Nephron (organoid): Measurements from ENCODE around the gene RREB1.

Source experiments
- H3K27ac Mint-ChIP-seq, 3 experiments: 2 replicates each; pipeline ENCODE4 v1.8.0; 2020; ENCODE audit warnings: mixed read lengths in 3 of 3, mild to moderate bottlenecking in 2 of 3, moderate library complexity in 1 of 3
- H3K27me3 Mint-ChIP-seq: 2 replicates; pipeline ENCODE4 v1.8.0; 2021; ENCODE audit warnings: low read depth, mild to moderate bottlenecking, moderate library complexity, mixed read lengths
- H3K36me3 Mint-ChIP-seq: 2 replicates; pipeline ENCODE4 v1.8.0; 2020; ENCODE audit warnings: low read depth, mixed read lengths
- H3K4me1 Mint-ChIP-seq: 2 replicates; pipeline ENCODE4 v1.8.0; 2020; ENCODE audit warnings: mixed read lengths
- H3K4me3 Mint-ChIP-seq, 3 experiments: 2 replicates each; pipeline ENCODE4 v1.8.0; 2020; ENCODE audit warnings: mild to moderate bottlenecking in 3 of 3, mixed read lengths in 3 of 3, moderate library complexity in 2 of 3
- H3K9me3 Mint-ChIP-seq: 2 replicates; pipeline ENCODE4 v1.8.0; 2020; ENCODE audit warnings: mixed read lengths
- TF ChIP-seq, protein P1 (sequence below), 3 experiments: fragments of 200-600 bp; sonication (generic); IDR thresholded peaks; one replicate each; pipeline ENCODE4 v1.5.0; 2021; ENCODE audit warnings: antibody characterized with exemption in 3 of 3; ENCODE audit not compliant: unreplicated experiment in 3 of 3

The RREB1 gene

DNA sequence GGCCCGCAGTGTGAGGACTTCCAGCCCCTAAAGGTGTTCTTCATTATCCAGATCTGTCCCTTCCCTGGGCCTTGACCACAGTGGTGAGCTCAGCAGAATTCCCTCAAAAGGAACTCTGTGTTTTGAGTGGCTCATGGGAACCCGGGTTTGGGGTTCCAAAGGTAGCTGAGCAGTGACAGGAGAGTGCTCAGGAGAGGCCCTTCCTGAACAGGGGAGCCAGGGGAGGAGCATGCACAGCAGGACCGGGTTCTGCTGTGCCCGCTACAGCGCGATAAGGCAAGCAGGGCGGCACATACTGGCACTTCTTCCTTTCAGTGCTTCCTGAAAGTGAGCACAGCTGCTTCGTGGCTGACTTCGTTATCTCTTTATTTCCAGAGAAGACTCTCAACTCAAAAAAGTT is 117.0 kb downstream of the RREB1 start:
- H3K4me3 Mint-ChIP-seq, result no peak overlapping the region
- peaks cover 13% of the 10 kb centered on the region for H3K4me1 Mint-ChIP-seq
- peaks cover 73% of the 10 kb centered on the region for H3K36me3 Mint-ChIP-seq
- TF ChIP-seq, protein P1, sequence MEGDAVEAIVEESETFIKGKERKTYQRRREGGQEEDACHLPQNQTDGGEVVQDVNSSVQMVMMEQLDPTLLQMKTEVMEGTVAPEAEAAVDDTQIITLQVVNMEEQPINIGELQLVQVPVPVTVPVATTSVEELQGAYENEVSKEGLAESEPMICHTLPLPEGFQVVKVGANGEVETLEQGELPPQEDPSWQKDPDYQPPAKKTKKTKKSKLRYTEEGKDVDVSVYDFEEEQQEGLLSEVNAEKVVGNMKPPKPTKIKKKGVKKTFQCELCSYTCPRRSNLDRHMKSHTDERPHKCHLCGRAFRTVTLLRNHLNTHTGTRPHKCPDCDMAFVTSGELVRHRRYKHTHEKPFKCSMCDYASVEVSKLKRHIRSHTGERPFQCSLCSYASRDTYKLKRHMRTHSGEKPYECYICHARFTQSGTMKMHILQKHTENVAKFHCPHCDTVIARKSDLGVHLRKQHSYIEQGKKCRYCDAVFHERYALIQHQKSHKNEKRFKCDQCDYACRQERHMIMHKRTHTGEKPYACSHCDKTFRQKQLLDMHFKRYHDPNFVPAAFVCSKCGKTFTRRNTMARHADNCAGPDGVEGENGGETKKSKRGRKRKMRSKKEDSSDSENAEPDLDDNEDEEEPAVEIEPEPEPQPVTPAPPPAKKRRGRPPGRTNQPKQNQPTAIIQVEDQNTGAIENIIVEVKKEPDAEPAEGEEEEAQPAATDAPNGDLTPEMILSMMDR (IDR thresholded peaks at IDR 0.05; ENCODE audit: unreplicated experiment in 3 of 3), result no peak
- H3K27ac Mint-ChIP-seq, result no peak overlapping the region
- no peaks in the 10 kb centered on the region for H3K27me3 Mint-ChIP-seq
- no peaks in the 10 kb centered on the region for H3K9me3 Mint-ChIP-seq

DNA sequence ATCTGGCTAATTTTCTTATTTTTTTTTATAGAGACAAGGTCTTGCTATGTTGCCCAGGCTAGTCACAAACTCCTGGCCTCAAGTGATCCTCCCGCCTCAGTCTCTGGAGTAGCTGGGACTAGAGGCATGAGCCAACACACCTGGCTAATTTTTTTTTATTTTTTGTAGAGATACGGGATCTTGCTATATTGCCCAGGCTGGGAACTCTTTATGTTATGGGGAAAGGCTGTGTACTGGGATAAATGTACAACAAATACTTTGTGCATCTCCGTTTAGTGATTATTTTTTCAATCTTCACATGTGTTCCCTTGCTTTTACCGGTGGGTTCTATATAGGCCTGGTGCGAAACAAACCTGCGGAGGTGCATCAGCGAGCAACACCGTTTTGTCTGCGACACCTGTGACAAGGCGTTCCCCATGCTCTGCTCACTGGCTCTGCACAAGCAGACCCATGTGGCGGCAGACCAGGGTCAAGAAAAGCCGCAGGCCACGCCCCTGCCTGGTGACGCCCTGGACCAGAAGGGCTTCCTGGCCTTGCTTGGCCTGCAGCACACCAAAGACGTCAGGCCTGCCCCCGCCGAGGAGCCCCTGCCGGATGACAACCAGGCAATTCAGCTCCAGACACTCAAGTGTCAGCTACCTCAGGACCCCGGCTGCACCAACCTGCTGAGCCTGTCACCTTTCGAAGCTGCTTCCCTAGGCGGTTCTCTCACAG is 121.1 kb downstream of the RREB1 start:
- H3K27me3 Mint-ChIP-seq, result no peaks in the 10 kb centered on the region
- H3K36me3 Mint-ChIP-seq, result peaks cover 69% of the 10 kb centered on the region
- no peaks in the 10 kb centered on the region for H3K4me1 Mint-ChIP-seq
- H3K27ac Mint-ChIP-seq, result no peak overlapping the region
- H3K9me3 Mint-ChIP-seq, result no peaks in the 10 kb centered on the region
- no peak overlapping the region for H3K4me3 Mint-ChIP-seq
- TF ChIP-seq, protein P1 (IDR thresholded peaks at IDR 0.05; ENCODE audit: unreplicated experiment in 3 of 3), result no peak

DNA sequence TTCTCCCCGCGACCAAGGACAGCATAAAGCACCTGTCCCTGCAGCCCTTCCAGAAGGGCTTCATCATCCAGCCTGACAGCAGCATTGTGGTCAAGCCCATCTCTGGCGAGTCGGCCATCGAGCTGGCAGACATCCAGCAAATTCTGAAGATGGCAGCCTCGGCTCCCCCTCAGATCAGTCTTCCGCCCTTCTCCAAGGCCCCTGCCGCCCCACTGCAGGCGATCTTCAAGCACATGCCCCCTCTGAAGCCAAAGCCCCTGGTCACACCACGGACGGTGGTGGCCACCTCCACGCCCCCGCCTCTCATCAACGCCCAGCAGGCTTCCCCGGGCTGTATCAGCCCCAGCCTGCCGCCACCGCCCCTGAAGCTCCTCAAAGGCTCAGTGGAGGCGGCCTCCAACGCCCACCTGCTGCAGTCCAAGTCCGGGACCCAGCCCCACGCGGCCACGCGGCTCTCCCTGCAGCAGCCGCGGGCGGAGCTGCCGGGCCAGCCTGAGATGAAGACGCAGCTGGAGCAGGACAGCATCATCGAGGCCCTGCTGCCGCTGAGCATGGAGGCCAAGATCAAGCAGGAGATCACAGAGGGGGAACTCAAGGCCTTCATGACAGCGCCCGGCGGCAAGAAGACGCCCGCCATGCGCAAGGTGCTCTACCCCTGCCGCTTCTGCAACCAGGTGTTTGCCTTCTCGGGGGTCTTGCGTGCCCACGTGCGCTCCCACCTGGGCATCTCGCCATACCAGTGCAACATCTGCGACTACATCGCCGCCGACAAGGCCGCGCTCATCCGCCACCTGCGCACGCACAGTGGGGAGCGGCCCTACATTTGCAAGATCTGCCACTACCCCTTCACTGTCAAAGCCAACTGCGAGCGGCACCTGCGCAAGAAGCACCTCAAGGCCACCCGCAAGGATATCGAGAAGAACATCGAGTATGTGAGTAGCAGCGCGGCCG is 121.9 kb downstream of the RREB1 start:
- TF ChIP-seq, protein P1 (IDR thresholded peaks at IDR 0.05; ENCODE audit: unreplicated experiment in 3 of 3), result no peak
- Mint-ChIP-seq H3K36me3 (peaks cover 72% of the 10 kb centered on the region), H3K4me1 (no peaks in the 10 kb centered on the region), H3K27me3 (no peaks in the 10 kb centered on the region), H3K9me3 (no peaks in the 10 kb centered on the region), H3K27ac (no peak overlapping the region), H3K4me3 (no peak overlapping the region)

DNA sequence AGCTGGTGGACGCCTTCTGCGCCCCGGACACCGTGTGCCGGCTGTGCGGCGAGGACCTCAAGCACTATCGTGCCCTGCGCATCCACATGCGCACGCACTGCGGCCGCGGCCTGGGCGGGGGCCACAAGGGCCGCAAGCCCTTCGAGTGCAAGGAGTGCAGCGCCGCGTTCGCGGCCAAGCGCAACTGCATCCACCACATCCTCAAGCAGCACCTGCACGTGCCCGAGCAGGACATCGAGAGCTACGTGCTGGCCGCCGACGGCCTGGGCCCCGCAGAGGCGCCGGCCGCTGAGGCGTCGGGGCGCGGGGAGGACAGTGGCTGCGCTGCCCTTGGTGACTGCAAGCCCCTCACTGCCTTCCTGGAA is 122.5 kb downstream of the RREB1 start:
- Mint-ChIP-seq H3K27me3 (no peaks in the 10 kb centered on the region), H3K9me3 (no peaks in the 10 kb centered on the region), H3K4me3 (no peak overlapping the region), H3K4me1 (no peaks in the 10 kb centered on the region), H3K27ac (no peak overlapping the region), H3K36me3 (peaks cover 74% of the 10 kb centered on the region)
- TF ChIP-seq, protein P1 (IDR thresholded peaks at IDR 0.05; ENCODE audit: unreplicated experiment in 3 of 3), result no peak

DNA sequence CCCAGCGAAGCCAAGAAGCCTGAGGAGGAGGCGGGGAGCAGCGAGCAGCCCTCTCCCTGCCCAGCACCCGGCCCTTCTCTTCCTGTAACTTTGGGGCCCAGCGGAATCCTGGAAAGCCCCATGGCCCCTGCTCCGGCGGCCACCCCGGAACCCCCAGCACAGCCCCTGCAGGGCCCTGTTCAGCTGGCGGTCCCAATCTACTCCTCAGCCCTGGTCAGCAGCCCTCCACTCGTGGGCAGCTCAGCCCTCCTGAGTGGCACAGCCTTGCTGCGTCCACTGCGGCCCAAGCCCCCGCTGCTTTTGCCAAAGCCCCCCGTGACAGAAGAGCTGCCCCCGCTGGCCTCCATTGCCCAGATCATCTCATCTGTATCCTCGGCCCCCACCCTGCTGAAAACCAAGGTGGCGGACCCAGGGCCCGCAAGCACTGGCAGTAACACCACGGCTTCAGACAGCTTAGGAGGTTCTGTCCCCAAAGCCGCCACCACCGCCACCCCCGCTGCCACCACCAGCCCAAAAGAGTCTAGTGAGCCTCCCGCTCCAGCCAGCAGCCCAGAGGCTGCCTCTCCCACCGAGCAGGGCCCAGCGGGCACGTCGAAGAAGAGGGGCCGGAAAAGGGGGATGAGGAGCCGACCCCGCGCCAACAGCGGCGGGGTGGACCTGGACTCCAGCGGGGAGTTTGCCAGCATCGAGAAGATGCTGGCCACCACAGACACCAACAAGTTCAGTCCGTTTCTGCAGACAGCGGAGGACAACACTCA is 123.4 kb downstream of the RREB1 start:
- Mint-ChIP-seq H3K4me1 (no peaks in the 10 kb centered on the region), H3K4me3 (no peak overlapping the region), H3K9me3 (no peaks in the 10 kb centered on the region), H3K27me3 (no peaks in the 10 kb centered on the region), H3K27ac (no peak overlapping the region), H3K36me3 (peaks cover 73% of the 10 kb centered on the region)
- TF ChIP-seq, protein P1 (IDR thresholded peaks at IDR 0.05; ENCODE audit: unreplicated experiment in 3 of 3), result no peak
